Left ventricle myocardium inferior (tissue), 1 donor: ENCODE measurements around the gene PERM1. TPM values are rescaled to one million over a fixed set of nuclear protein-coding genes. Genes with fewer than 3 reads are reported as not detected.
"Not testable (repeated sequence)": the region's sequence is repeated elsewhere in the genome, so short reads cannot be mapped to it uniquely, and the experiment has no call there.

Experiments
- DNase-seq: peaks from one replicate; pipeline ENCODE4 v3.0.0-alpha.2; 2020
- H3K27ac ChIP-seq: fragments of 200-600 bp; replicated peaks from 2 replicates; pipeline ENCODE4 v1.8.0; 2021
- H3K27me3 ChIP-seq: fragments of 200-600 bp; 2 replicates; pipeline ENCODE4 v1.8.0; 2021; ENCODE audit warnings: low read depth
- H3K36me3 ChIP-seq: fragments of 200-600 bp; 2 replicates; pipeline ENCODE4 v1.8.0; 2021
- H3K4me1 ChIP-seq: fragments of 200-600 bp; 2 replicates; pipeline ENCODE4 v1.8.0; 2021
- H3K4me3 ChIP-seq: fragments of 200-600 bp; 2 replicates; pipeline ENCODE4 v1.8.0; 2021; ENCODE audit warnings: mild to moderate bottlenecking, moderate library complexity
- H3K9me3 ChIP-seq: fragments of 200-600 bp; replicated peaks from 2 replicates; pipeline ENCODE4 v1.8.0; 2021
- CTCF ChIP-seq: fragments of 200-600 bp; IDR thresholded peaks from 2 replicates; pipeline ENCODE4 v1.8.0; 2021; ENCODE audit warnings: antibody characterized with exemption, mild to moderate bottlenecking, borderline replicate concordance
- intact Hi-C: fragments of 100-400 bp; cut with micrococcal nuclease; formaldehyde crosslinking; loops from one replicate; pipeline ENCODE4 v1.11.0; 2022
- long read RNA-seq: library from polyadenylated mRNA; unstranded; transcript quantifications from one replicate; pipeline ENCODE4 v2.0.0, GENCODE V29; 2021
- total RNA-seq: library from RNA; stranded (reverse); fragmentation: NEBNext Ultra II Directional; extraction: Animal tissue kit (Norgen Biotek cat#: 25700); gene quantifications from one replicate; pipeline ENCODE4 v1.2.1, GENCODE V29; 2021
- donor health status: DM: no; HTN: yes; CAD: no; lungs with severe emphysema.

The PERM1 gene, protein sequence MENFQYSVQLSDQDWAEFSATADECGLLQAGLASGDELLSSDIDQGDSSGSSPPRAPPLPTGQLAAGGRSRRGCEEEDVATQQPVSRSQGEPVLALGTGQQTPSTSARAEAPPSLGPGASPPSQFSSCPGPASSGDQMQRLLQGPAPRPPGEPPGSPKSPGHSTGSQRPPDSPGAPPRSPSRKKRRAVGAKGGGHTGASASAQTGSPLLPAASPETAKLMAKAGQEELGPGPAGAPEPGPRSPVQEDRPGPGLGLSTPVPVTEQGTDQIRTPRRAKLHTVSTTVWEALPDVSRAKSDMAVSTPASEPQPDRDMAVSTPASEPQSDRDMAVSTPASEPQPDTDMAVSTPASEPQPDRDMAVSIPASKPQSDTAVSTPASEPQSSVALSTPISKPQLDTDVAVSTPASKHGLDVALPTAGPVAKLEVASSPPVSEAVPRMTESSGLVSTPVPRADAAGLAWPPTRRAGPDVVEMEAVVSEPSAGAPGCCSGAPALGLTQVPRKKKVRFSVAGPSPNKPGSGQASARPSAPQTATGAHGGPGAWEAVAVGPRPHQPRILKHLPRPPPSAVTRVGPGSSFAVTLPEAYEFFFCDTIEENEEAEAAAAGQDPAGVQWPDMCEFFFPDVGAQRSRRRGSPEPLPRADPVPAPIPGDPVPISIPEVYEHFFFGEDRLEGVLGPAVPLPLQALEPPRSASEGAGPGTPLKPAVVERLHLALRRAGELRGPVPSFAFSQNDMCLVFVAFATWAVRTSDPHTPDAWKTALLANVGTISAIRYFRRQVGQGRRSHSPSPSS
- total RNA-seq, result 160 TPM
- long read RNA-seq, transcript PERM1-202 (3 exons, 3,340 nt), result major isoform, 110 of 415 reads
- long read RNA-seq, partial matches to known transcripts, result 113 of 415 reads
- long read RNA-seq, other reads (novel, unspliced or antisense), result 191 of 415 reads

DNA sequence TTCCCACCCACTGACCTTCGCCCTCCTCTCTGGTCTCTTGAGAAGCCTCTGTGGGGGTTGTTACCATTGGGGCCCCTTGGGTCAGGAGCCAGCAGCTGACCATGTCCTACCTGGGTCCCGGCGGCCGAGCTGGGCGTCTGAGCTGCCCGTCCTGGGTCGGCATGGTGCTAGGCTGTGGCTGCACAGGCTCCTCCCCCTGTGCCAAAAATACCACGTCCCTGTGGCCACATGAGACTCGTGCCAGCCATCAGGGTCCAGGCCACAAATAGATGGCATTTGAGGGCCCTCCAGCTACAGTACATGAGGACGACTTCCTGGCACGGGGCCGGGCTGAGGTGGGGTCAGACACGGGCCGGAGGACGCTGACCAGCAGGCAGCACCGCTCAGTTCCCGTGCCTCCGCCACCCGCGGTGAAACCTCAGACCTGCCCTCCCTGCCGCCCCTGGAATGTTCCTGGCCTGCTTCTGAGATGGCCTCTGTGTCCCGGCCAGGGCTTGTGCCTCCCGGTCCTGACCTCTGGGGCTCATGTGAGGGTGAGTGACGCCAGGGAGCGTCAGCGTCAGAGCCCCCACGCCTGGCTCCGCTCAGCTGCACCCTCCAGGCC is at the start of gene PERM1:
PERM1 (minus strand) TSS at position 139 of the 604 bp plus-strand sequence. CDS start 1,064 bp downstream, outside the sequence.
- peak within 1 kb of the TSS; percentile 97 for H3K27ac ChIP-seq
- DNase-seq, result peak; percentile 86
- peaks cover 49% of the 10 kb centered on the region for H3K4me1 ChIP-seq
- H3K36me3 ChIP-seq, result peaks cover 17% of the 10 kb centered on the region
- H3K9me3 ChIP-seq, result no peaks in the 10 kb centered on the region
- intact Hi-C loops, result loop anchor here (10.0 kb wide), 1 partner anchor 83 kb away; no protein-coding TSS in a partner anchor
- peak within 1 kb of the TSS; percentile 74 for H3K4me3 ChIP-seq
- TF ChIP-seq CTCF, result no peak
- peaks cover 26% of the 10 kb centered on the region for H3K27me3 ChIP-seq

DNA sequence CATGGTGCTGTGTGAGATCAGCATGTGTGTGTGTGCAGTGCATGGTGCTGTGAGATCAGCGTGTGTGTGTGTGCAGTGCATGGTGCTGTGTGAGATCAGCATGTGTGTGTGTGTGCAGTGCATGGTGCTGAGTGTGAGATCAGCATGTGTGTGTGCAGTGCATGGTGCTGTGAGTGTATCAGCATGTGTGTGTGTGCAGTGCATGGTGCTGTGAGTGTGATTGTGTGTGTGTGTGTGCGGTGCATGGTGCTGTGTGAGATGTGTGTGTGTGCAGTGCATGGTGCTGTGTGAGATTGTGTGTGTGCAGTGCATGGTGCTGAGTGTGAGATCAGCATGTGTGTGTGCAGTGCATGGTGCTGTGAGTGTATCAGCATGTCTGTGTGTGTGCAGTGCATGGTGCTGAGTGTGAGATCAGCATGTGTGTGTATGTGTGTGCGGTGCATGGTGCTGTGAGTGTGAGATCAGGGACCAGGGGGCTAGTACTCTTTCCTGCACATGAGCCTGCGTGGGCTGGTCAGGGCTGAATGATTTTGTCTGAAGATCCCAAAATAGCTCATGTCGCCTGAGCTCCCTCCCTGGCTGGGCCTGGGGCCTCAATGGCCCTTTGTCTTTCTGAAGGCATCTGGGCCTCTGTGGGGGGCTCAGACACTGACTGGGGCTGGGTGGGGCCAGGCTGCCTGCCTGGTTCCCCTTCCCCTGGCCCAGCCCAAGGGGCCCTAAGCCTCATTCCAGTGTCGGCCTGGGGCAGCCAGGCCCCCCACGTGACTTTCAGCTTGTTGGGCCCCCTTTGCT is 49.2 kb upstream of the PERM1 start:
- H3K36me3 ChIP-seq, H3K4me3 ChIP-seq, DNase-seq, intact Hi-C loops, H3K9me3 ChIP-seq, H3K27ac ChIP-seq: not testable (repeated sequence)
- H3K27me3 ChIP-seq, result peaks cover 33% of the 10 kb centered on the region
- peaks cover 37% of the 10 kb centered on the region for H3K4me1 ChIP-seq

DNA sequence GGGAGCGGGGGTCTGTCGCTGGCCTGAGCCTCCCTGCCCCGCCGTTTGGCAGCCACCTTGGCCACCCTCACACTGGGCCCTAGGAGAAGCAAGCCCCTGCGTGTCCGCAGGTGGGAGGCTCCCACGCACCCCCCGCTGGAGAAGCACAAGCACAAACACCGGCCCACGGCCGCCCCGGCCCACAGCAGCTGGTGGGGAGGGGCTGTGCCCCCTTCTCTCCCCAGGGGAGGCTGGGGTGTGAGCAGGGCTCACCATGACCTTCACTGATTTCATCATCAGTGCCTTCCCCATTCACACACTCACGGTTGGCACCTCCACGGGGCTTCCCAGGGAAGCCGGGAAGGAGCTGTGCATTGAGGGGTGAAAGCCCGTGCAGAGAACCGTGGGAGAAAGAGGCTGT is 45.9 kb upstream of the PERM1 start:
- DNase-seq, result no peak
- Histone ChIP-seq H3K4me1 (peaks cover 52% of the 10 kb centered on the region), H3K4me3 (no peak overlapping the region), H3K36me3 (no peaks in the 10 kb centered on the region), H3K27ac (no peak overlapping the region), H3K9me3 (no peaks in the 10 kb centered on the region), H3K27me3 (peaks cover 4% of the 10 kb centered on the region)
- TF ChIP-seq CTCF, result no peak
- intact Hi-C loops, result no loop called here

- H3K4me3 ChIP-seq, result no peak overlapping the region
- no peaks in the 10 kb centered on the region for H3K36me3 ChIP-seq
- TF ChIP-seq CTCF, result no peak
- H3K27ac ChIP-seq, result no peak overlapping the region
- peaks cover 52% of the 10 kb centered on the region for H3K4me1 ChIP-seq
- no peaks in the 10 kb centered on the region for H3K9me3 ChIP-seq
- intact Hi-C loops, result no loop called here
- no peaks in the 10 kb centered on the region for H3K27me3 ChIP-seq
- no peak for DNase-seq
Observed at GRCh38 chr1:1026599-1027413, 44.9 kb upstream of the PERM1 start.

GRCh38 chr1:1025730-1026129 is 43.8 kb upstream of the PERM1 start:
- peaks cover 59% of the 10 kb centered on the region for H3K4me1 ChIP-seq
- DNase-seq, result no peak
- no peak overlapping the region for H3K4me3 ChIP-seq
- no peaks in the 10 kb centered on the region for H3K36me3 ChIP-seq
- intact Hi-C loops, result no loop called here
- H3K27me3 ChIP-seq, result no peaks in the 10 kb centered on the region
- TF ChIP-seq CTCF, result no peak
- H3K27ac ChIP-seq, result peak overlapping the region; percentile 63
- H3K9me3 ChIP-seq, result no peaks in the 10 kb centered on the region
